Keratinocyte (primary cell): ENCODE data around the gene CCDC192. TPM values are rescaled to one million over a fixed set of nuclear protein-coding genes. Genes with fewer than 3 reads are reported as not detected.
A peak's percentile ranks its signal among the peaks of the same experiment; 100 is the strongest.

Experiments
- DNase-seq: peaks from one replicate; pipeline ENCODE4 v3.0.0-alpha.2; 2011; ENCODE audit warnings: low read depth, missing footprints, low spot score
- FAIRE-seq: peaks from 2 replicates; lab custom pipeline; 2011; peaks lifted over from hg19 to GRCh38; lab: Jason Lieb, UNC
- H2AFZ ChIP-seq: 2 replicates; pipeline ENCODE4 v1.6.0; 2012; ENCODE audit warnings: low read length, control low read depth, inconsistent platforms; ENCODE audit not compliant: control insufficient read depth
- H3K27ac ChIP-seq: 2 replicates; pipeline ENCODE4 v1.5.1; 2011; ENCODE audit warnings: low read length; ENCODE audit not compliant: control insufficient read depth, insufficient read depth
- H3K27me3 ChIP-seq: 3 replicates; pipeline ENCODE4 v1.6.0; 2011; ENCODE audit warnings: low read length; ENCODE audit not compliant: control insufficient read depth, insufficient read depth; ENCODE audit errors: extremely low read depth
- H3K36me3 ChIP-seq, 2 experiments: 2 replicates in 1 of 2; 3 replicates in 1 of 2; pipeline ENCODE4 v1.5.1; 2011; ENCODE audit warnings: low read length in 2 of 2, mild to moderate bottlenecking in 1 of 2; ENCODE audit not compliant: control insufficient read depth in 2 of 2, insufficient read depth in 2 of 2; ENCODE audit errors: extremely low read depth in 1 of 2
- H3K4me1 ChIP-seq: 3 replicates; pipeline ENCODE4 v1.5.1; 2011; ENCODE audit warnings: low read length; ENCODE audit not compliant: control insufficient read depth, insufficient read depth; ENCODE audit errors: extremely low read depth
- H3K4me2 ChIP-seq: 3 replicates; pipeline ENCODE4 v1.6.0; 2011; ENCODE audit warnings: low read depth, low read length; ENCODE audit not compliant: control insufficient read depth, insufficient read depth; ENCODE audit errors: extremely low read depth
- H3K4me3 ChIP-seq, 3 experiments: fragments of 200-600 bp in 1 of 3; sonication (generic) in 1 of 3; 2 replicates in 2 of 3; 3 replicates in 1 of 3; pipeline ENCODE4 v1.5.1; 2011 to 2016; ENCODE audit warnings: low read length in 3 of 3, mild to moderate bottlenecking in 3 of 3, control low read depth in 2 of 3, inconsistent platforms in 1 of 3, low read depth in 1 of 3, mixed read lengths in 1 of 3, mixed run types in 1 of 3, moderate library complexity in 1 of 3; ENCODE audit not compliant: control insufficient read depth in 2 of 3, insufficient read depth in 2 of 3; ENCODE audit errors: extremely low read depth in 1 of 3
- H3K79me2 ChIP-seq: 2 replicates; pipeline ENCODE4 v1.6.0; 2012; ENCODE audit warnings: low read length; ENCODE audit not compliant: control insufficient read depth, insufficient read depth
- H3K9ac ChIP-seq: 3 replicates; pipeline ENCODE4 v1.6.0; 2011; ENCODE audit warnings: low read length; ENCODE audit not compliant: control insufficient read depth, insufficient read depth; ENCODE audit errors: extremely low read depth
- H3K9me1 ChIP-seq: 3 replicates; pipeline ENCODE4 v1.6.0; 2011; ENCODE audit warnings: low read length; ENCODE audit not compliant: control insufficient read depth, insufficient read depth; ENCODE audit errors: extremely low read depth
- H3K9me3 ChIP-seq: 2 replicates; pipeline ENCODE4 v1.5.1; 2012; ENCODE audit warnings: low read depth, low read length; ENCODE audit not compliant: control insufficient read depth
- H4K20me1 ChIP-seq: 3 replicates; pipeline ENCODE4 v1.6.0; 2011; ENCODE audit warnings: low read length; ENCODE audit not compliant: control insufficient read depth, insufficient read depth; ENCODE audit errors: extremely low read depth
- EZH2 ChIP-seq: IDR thresholded peaks from one replicate; pipeline ENCODE4 v1.6.1; 2012; ENCODE audit warnings: inconsistent platforms, mild to moderate bottlenecking, low read length, moderate library complexity
- dilution Hi-C: fragments of 300-500 bp; cut with MboI; formaldehyde crosslinking; loops from one replicate; pipeline ENCODE4 v1.7.0; 2020; ENCODE audit warnings: low sequenced_read_pairs; ENCODE audit not compliant: extremely low pct_ligation_motif_present
- polyA plus RNA-seq, 5 experiments: library from polyadenylated mRNA; depleted of rRNA in 3 of 5; stranded (reverse) in 3 of 5; stranded (forward) in 1 of 5; unstranded in 1 of 5; fragments of >200 nt; gene quantifications; 1 replicate in 1 of 5; 2 replicates in 3 of 5; 3 replicates in 1 of 5; pipeline versions ENCODE4 v1.2.1 to v1.2.3, GENCODE V29; 2011 to 2012; ENCODE audit warnings: missing spikeins in 2 of 5, low read depth in 1 of 5, low replicate concordance in 1 of 5
- TF ChIP-seq, protein P1 (sequence below), 3 experiments: IDR thresholded peaks in 1 of 3; conservative IDR thresholded peaks in 1 of 3; optimal IDR thresholded peaks in 1 of 3; 2 replicates in 2 of 3; 3 replicates in 1 of 3; pipeline versions ENCODE3 to v1.5.1; 2011; ENCODE audit warnings: low read length in 3 of 3, mild to moderate bottlenecking in 3 of 3, moderate library complexity in 2 of 3, control low read depth in 1 of 3, inconsistent platforms in 1 of 3; ENCODE audit not compliant: insufficient read depth in 2 of 3; ENCODE audit errors: extremely low read depth in 1 of 3

Gene CCDC192
- polyA plus RNA-seq, 1 donor (not counting 4 experiments of a cell fraction or from before 2014, with no cell fraction given), result not detected

DNA sequence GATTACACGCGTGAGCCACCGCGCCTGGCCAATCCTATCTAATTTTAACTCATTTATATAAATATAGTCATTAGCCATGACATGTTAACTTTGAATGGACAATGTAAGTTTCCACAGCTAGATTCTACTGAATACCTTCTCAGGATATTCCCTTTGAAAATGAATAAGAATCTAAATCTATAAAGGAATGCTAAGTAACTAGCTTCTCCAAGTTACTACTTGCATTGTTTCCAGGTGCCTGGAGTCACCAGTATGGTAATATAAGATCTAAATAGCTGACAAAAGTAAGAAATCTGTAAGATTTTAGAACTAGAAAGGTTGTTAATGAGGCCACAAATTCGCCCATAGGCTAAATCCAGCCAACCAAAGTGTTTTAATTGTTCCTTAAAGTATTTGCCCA, 191.3 kb downstream of the CCDC192 start:
- H3K79me2 ChIP-seq, result no peaks in the 10 kb centered on the region
- peaks cover 27% of the 10 kb centered on the region for H3K4me1 ChIP-seq
- dilution Hi-C loops, result no loop called here
- no peak for FAIRE-seq
- no peak overlapping the region for H2AFZ ChIP-seq
- H4K20me1 ChIP-seq, result no peaks in the 10 kb centered on the region
- H3K9me3 ChIP-seq, result no peaks in the 10 kb centered on the region
- no peaks in the 10 kb centered on the region for H3K27me3 ChIP-seq
- H3K9me1 ChIP-seq, result no peaks in the 10 kb centered on the region
- no peaks in the 10 kb centered on the region for H3K36me3 ChIP-seq
- H3K4me3 ChIP-seq, result no peak overlapping the region
- TF ChIP-seq, protein P1, sequence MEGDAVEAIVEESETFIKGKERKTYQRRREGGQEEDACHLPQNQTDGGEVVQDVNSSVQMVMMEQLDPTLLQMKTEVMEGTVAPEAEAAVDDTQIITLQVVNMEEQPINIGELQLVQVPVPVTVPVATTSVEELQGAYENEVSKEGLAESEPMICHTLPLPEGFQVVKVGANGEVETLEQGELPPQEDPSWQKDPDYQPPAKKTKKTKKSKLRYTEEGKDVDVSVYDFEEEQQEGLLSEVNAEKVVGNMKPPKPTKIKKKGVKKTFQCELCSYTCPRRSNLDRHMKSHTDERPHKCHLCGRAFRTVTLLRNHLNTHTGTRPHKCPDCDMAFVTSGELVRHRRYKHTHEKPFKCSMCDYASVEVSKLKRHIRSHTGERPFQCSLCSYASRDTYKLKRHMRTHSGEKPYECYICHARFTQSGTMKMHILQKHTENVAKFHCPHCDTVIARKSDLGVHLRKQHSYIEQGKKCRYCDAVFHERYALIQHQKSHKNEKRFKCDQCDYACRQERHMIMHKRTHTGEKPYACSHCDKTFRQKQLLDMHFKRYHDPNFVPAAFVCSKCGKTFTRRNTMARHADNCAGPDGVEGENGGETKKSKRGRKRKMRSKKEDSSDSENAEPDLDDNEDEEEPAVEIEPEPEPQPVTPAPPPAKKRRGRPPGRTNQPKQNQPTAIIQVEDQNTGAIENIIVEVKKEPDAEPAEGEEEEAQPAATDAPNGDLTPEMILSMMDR (optimal IDR thresholded peaks at IDR 0.05 in 1 of 3, IDR thresholded peaks at IDR 0.05 in 1 of 3, conservative IDR thresholded peaks at IDR 0.05 in 1 of 3; ENCODE audit: extremely low read depth in 1 of 3, insufficient read depth in 2 of 3, low read length in 3 of 3), result no peak
- TF ChIP-seq EZH2, result no peak
- DNase-seq, result no peak
- no peak overlapping the region for H3K9ac ChIP-seq
- H3K4me2 ChIP-seq, result no peak overlapping the region
- no peak overlapping the region for H3K27ac ChIP-seq

GRCh38 chr5:127898551-127899213, 195.5 kb downstream of the CCDC192 start:
- Histone ChIP-seq H4K20me1 (no peaks in the 10 kb centered on the region), H3K9me3 (no peaks in the 10 kb centered on the region), H3K36me3 (no peaks in the 10 kb centered on the region), H3K4me2 (no peak overlapping the region), H3K9ac (no peak overlapping the region), H3K27me3 (no peaks in the 10 kb centered on the region), H3K9me1 (no peaks in the 10 kb centered on the region), H2AFZ (no peak overlapping the region), H3K79me2 (no peaks in the 10 kb centered on the region), H3K4me1 (peaks cover 7% of the 10 kb centered on the region), H3K27ac (no peak overlapping the region), H3K4me3 (no peak overlapping the region)
- FAIRE-seq, result peak; percentile 58
- dilution Hi-C loops, result no loop called here
- TF ChIP-seq, protein P1 (optimal IDR thresholded peaks at IDR 0.05 in 1 of 3, IDR thresholded peaks at IDR 0.05 in 1 of 3, conservative IDR thresholded peaks at IDR 0.05 in 1 of 3; ENCODE audit: extremely low read depth in 1 of 3, insufficient read depth in 2 of 3, low read length in 3 of 3), result no peak
- no peak for TF ChIP-seq EZH2
- no peak for DNase-seq
